Measurements from ENCODE around the gene VIPR1.

DNA sequence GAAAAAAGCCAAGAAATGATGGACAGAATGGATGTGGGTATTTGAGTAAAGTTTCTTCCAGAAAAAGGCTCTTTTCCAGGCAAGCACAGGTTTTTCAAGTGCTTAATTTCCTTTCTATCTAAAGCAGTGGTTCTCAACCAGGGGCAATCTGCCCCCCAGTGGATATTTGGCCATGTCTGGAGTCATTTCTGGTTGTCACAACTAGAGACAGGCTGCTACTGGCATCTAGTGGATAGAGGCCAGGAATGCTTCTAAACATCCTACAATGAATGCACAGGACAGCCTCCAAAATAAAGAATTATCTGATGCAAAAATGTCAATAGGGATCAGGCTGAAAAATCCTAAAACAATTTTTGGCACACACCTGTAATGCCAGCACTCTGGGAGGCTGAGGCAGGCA, 55.4 kb downstream of the VIPR1 start:
- no peak for TF ChIP-seq POLR2A (IDR thresholded peaks at IDR 0.05)
- TF ChIP-seq CTCF (IDR thresholded peaks at IDR 0.05): peak in 1 of 5 experiments; percentile 8
